ENCODE results near the gene NHS. TPM values are rescaled to one million over a fixed set of nuclear protein-coding genes. Genes with fewer than 3 reads are reported as not detected.

NHS gene
- total RNA-seq, 1 experiment from 2014 or later = 7.5 TPM

DNA sequence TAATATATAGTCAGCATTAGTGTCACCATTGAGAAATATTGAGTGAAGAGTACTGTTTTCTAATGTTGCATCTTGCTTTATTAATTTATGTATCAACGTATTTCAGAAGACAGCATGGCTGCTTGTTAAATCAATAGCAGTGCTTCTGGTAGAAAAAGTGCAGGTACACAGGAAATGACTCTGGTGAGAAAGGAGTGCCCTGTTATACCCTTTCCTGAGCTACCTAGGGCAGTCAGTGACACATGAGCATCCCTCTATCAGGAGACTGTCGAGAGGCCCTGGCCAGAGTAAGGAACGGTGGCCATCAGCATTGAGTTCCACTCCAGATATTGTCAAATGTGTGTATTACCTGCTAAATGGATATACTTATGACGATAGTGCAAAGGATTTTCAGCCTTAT lies 404.4 kb downstream of the NHS start:
- DNase-seq (ENCODE audit: low read depth) = no peak

Measured in M059J (cell line).